Mucosa of descending colon (tissue), 3 donors: Measurements from ENCODE around the gene SGCA. TPM values are rescaled to one million over a fixed set of nuclear protein-coding genes. Genes with fewer than 3 reads are reported as not detected.

Experiments used
- ATAC-seq: fragments of 200-7000 bp; cut with Tn5 transposase; one replicate; pipeline ENCODE4 v1.9.1; 2020; ENCODE audit warnings: mild to moderate bottlenecking, moderate library complexity
- DNase-seq, 3 donors: peaks; one replicate each; pipeline ENCODE4 v3.0.0-alpha.2; 2020
- H3K36me3 ChIP-seq: fragments of 200-600 bp; one replicate; pipeline ENCODE4 v1.8.0; 2021; ENCODE audit warnings: low read depth, mild to moderate bottlenecking
- H3K4me1 ChIP-seq: fragments of 200-600 bp; one replicate; pipeline ENCODE4 v1.8.0; 2021; ENCODE audit warnings: low read depth, mild to moderate bottlenecking
- H3K4me3 ChIP-seq: fragments of 200-600 bp; one replicate; pipeline ENCODE4 v1.8.0; 2021; ENCODE audit warnings: mild to moderate bottlenecking
- H3K9me3 ChIP-seq: fragments of 200-600 bp; one replicate; pipeline ENCODE4 v1.8.0; 2021; ENCODE audit warnings: mild to moderate bottlenecking
- intact Hi-C, 2 donors: fragments of 100-400 bp; cut with DNase I in 1 of 2; cut with micrococcal nuclease in 1 of 2; formaldehyde crosslinking; loops; one replicate each; pipeline versions ENCODE4 v1.11.0 to v1.11.1; 2022; cut with DNase I, micrococcal nuclease
- total RNA-seq, 3 donors: library from RNA; stranded (reverse); fragmentation: NEBNext Ultra II Directional in 2 of 3; extraction: Animal tissue kit (Norgen Biotek cat#: 25700) in 2 of 3; gene quantifications; one replicate each; pipeline versions ENCODE4 v1.2.1 to v1.2.4, GENCODE V29; 2021 to 2023
- TF ChIP-seq, protein P1 (sequence below): fragments of 200-600 bp; IDR thresholded peaks from one replicate; pipeline ENCODE4 v1.8.0; 2022; ENCODE audit warnings: antibody characterized with exemption, mild to moderate bottlenecking
- donor health status: DM: no; HTN: no; CAD: no; lungs with moderate emphysema.
- donor health status: DM: no; HTN: no; CAD: no.
- donor health status: DM: no; HTN: yes; CAD: no.

The SGCA gene
- total RNA-seq, 3 donors from 2014 or later, result 0.64 to 30.7 (median 6.8) TPM

DNA sequence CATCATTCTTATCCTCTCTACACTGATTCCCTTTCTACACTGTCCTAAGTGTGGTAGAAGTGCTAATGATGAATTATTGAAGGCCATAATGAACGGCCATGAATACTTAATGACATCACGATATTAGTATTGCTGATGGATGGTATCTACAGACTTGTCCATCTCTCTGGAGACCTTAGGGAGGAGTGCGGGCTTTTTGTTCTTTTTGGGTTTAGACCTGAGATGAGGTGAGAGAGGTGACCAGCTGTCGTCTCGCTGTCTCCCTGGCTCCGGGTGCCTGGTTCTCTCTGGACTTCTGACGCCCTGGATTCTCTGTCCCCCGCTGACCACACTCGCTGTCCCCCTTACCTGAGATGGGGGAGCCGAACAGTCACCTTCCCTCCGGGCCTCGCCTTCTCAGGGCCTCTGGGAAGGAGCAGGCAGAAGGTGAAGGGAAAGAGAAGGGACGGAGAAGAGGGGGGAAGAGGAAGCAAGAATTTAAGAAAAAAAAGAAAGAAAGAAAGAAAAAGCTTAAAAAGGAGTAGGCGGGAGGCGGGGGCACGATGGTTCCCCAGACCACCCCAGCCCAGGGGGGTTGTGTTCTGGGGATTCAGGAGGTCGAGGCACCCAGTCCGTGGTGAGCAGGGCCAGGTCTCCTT lies 17.1 kb downstream of the SGCA start:
- intact Hi-C loops, result no loop called here
- TF ChIP-seq, protein P1, sequence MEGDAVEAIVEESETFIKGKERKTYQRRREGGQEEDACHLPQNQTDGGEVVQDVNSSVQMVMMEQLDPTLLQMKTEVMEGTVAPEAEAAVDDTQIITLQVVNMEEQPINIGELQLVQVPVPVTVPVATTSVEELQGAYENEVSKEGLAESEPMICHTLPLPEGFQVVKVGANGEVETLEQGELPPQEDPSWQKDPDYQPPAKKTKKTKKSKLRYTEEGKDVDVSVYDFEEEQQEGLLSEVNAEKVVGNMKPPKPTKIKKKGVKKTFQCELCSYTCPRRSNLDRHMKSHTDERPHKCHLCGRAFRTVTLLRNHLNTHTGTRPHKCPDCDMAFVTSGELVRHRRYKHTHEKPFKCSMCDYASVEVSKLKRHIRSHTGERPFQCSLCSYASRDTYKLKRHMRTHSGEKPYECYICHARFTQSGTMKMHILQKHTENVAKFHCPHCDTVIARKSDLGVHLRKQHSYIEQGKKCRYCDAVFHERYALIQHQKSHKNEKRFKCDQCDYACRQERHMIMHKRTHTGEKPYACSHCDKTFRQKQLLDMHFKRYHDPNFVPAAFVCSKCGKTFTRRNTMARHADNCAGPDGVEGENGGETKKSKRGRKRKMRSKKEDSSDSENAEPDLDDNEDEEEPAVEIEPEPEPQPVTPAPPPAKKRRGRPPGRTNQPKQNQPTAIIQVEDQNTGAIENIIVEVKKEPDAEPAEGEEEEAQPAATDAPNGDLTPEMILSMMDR, result no peak
- no peak for ATAC-seq
- DNase-seq, result peak in 1 of 3 donors; percentile 29
- Histone ChIP-seq H3K4me1 (peaks cover 6% of the 10 kb centered on the region), H3K4me3 (no peak overlapping the region), H3K9me3 (no peaks in the 10 kb centered on the region), H3K36me3 (no peaks in the 10 kb centered on the region)

DNA sequence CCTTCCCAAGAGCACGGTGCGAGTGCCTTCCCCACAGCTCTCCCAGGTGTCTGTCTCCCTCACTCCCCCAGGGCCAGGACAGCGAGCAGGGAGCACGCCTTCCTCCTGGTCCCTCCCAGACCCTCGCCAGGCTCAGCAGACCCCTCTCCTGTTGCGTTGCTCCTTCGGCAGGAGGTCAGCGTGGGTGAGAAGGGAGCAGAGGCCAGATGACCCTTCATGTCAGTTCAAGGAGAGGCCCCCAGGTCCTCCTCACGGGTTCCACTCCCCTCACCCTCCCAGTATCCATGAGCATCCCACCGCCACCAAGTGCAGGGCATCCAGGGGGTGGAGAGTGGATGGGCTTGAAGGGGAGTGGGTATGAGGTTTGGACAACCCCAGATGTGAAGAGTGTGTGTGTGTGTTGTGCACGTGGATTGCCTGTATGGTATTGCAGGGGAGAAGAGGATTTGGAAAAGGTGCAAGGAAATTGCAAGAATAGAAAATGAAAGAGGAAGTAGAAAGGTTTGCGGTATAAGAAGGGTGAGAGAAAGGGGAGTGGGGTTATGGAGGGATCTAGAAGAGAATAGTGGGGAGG lies 17.7 kb downstream of the SGCA start:
- Histone ChIP-seq H3K4me3 (no peak overlapping the region), H3K4me1 (peaks cover 3% of the 10 kb centered on the region), H3K9me3 (no peaks in the 10 kb centered on the region), H3K36me3 (no peaks in the 10 kb centered on the region)
- DNase-seq, result peak in 1 of 3 donors; percentile 47
- intact Hi-C loops, result no loop called here
- TF ChIP-seq, protein P1, result no peak
- peak; percentile 35 for ATAC-seq

DNA sequence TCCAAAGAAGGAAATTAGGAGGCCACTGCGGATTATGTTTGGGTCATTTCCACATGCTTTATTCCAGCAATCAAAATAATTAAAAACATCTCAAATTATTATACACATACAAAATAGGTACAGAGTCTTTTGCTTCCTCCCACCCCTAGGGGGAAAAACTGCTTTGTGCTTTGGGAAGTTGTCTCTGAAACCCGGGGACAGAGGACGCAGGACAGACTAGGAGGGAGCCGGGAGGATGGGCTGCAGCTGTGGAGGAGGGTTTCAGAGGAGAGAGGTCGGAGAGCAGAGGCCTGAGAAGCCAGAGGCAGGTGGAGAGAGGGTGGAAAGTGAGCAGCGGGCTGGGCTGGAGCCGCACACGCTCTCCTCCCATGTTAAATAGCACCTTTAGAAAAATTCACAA lies 18.3 kb downstream of the SGCA start:
- H3K36me3 ChIP-seq, result no peaks in the 10 kb centered on the region
- ATAC-seq (no peak), DNase-seq (peak in 1 of 3 donors; percentile 28)
- H3K4me1 ChIP-seq, result peaks cover 3% of the 10 kb centered on the region
- intact Hi-C loops, result no loop called here
- H3K9me3 ChIP-seq, result no peaks in the 10 kb centered on the region
- TF ChIP-seq, protein P1, result no peak
- no peak overlapping the region for H3K4me3 ChIP-seq

DNA sequence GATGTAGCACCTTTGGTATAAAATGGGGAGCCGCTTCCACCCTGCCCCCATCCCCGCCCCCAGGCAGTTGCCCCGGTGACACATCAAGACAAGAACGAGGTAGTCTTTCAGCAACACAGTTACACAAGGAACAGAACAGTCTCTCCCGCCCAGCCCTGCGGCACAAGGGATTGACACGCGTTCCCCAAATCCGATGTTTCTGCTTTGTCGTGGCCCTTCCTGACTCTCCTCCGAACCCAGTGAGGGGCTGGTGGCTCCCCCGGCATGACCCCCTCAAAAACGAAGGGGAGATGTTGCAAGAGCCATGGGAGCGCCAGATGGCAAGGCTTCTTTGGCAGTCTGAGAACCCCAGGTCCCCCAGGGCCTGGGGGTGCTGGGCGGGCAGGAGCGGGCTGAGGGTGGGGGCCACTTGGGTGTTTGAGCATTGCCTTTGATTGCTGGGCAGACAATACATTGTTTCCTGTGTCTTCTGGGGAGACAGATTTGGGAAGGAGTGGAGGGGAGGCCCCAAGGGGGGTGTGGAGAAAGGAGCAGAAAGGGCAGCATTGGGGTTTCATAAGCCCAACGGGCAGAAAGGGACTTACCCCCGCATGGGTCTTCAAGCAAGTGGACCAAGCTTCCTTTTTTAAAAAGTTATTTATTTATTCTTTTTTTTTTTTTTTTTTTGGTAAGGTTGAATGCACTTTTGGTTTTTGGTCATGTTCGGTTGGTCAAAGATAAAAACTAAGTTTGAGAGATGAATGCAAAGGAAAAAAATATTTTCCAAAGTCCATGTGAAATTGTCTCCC lies 19.0 kb downstream of the SGCA start:
- H3K4me1 ChIP-seq, result peaks cover 3% of the 10 kb centered on the region
- TF ChIP-seq, protein P1, result no peak
- H3K4me3 ChIP-seq, result no peak overlapping the region
- H3K9me3 ChIP-seq, result no peaks in the 10 kb centered on the region
- DNase-seq (peak in 1 of 3 donors; percentile 49), ATAC-seq (peak; percentile 22)
- intact Hi-C loops, result no loop called here
- H3K36me3 ChIP-seq, result no peaks in the 10 kb centered on the region

DNA sequence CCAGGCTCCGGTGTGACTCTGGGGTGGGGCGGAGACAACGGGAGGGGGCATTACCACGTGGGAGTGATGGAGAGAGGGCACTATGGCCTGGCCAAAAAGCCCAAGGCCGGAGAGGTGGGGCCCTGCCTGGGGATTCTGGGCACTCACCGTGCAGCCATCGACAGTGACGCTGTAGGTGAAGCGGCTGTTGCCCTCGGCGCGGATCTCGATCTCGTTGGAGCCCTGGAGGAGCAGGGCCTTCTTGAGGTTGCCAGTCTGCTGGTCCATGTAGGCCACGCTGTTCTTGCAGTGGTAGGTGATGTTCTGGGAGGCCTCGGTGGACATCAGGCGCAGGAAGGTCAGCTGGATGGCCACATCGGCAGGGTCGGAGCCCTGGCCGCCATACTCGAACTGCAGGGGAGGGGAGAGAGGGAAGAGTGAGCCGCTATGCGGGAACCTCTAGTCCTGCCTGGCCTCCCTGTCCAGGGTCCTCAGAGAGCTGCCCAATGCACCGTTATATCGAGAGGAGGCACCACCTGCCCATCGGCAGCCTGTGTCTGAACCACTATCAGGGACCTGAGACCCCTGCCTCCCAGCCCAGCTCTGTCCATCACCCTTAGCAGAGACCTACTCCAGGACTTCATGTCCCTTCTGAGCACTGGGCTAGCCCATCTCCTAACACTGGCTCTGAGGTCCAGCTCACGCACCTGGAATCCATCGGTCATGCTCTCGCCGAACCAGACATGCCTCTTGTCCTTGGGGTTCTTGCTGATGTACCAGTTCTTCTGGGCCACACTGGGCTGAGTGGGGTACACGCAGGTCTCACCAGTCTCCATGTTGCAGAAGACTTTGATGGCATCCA lies 20.0 kb downstream of the SGCA start:
- TF ChIP-seq, protein P1, result no peak
- intact Hi-C loops, result no loop called here
- DNase-seq, result peak in 1 of 3 donors; percentile 43
- peaks cover 3% of the 10 kb centered on the region for H3K4me1 ChIP-seq
- ATAC-seq, result no peak
- no peaks in the 10 kb centered on the region for H3K36me3 ChIP-seq
- H3K9me3 ChIP-seq, result no peaks in the 10 kb centered on the region
- H3K4me3 ChIP-seq, result no peak overlapping the region
